HepG2 (cell line): Measurements from ENCODE around the gene GYPC. TPM values are rescaled to one million over a fixed set of nuclear protein-coding genes. Genes with fewer than 3 reads are reported as not detected.
"Not testable (repeated sequence)": the region's sequence is repeated elsewhere in the genome, so short reads cannot be mapped to it uniquely, and the experiment has no call there.

Experiments used
- ATAC-seq: fragments of 200-7000 bp; cut with Tn5 transposase; 3 replicates; pipeline ENCODE4 v1.9.1; 2020; ENCODE audit warnings: mild to moderate bottlenecking, moderate library complexity
- BruUV-seq: library from RNA; stranded (reverse); fragments of 400-500 nt; replicated peaks from 2 replicates; lab custom pipeline; 2021; lab: Mats Ljungman, UMichigan
- CTCF ChIA-PET: fragments of 300-600 bp; formaldehyde crosslinking; extraction: SDS; loops from one replicate; lab custom pipeline; 2021; ENCODE audit warnings: low total read pairs, inconsistent platforms, low intra/inter-chr PET ratio; lab: Yijun Ruan, JAX
- POLR2A ChIA-PET: fragments of 350-600 bp; sonication (Branson Sonifier 250); formaldehyde crosslinking; loops from one replicate; lab custom pipeline; 2020; ENCODE audit warnings: antibody characterized with exemption, inconsistent platforms; lab: Yijun Ruan, JAX
- DNase-seq: peaks from one replicate; pipeline ENCODE4 v3.0.0-alpha.2; 2015; ENCODE audit warnings: low spot score
- FAIRE-seq: peaks from 3 replicates; lab custom pipeline; 2011; peaks lifted over from hg19 to GRCh38; lab: Jason Lieb, UNC
- H2AFZ ChIP-seq: one replicate; pipeline ENCODE4 v1.6.1; 2011; ENCODE audit warnings: low read length, inconsistent platforms
- H3K27ac ChIP-seq: fragments of 300-600 bp; 3 replicates; pipeline ENCODE4 v1.8.0; 2011; ENCODE audit warnings: mixed run types, mild to moderate bottlenecking, mixed read lengths, low read length, inconsistent platforms; ENCODE audit not compliant: insufficient read depth; ENCODE audit errors: extremely low read length
- H3K27me3 ChIP-seq, 2 experiments: fragments of 200-600 bp in 1 of 2; 2 replicates in 1 of 2; 3 replicates in 1 of 2; pipeline versions ENCODE4 v1.6.0 to v1.8.0; 2011; ENCODE audit warnings: low read length in 2 of 2, mild to moderate bottlenecking in 2 of 2, moderate library complexity in 2 of 2, inconsistent platforms in 1 of 2; ENCODE audit not compliant: insufficient read depth in 2 of 2, control insufficient read depth in 1 of 2
- H3K36me3 ChIP-seq, 2 experiments: fragments of 200-600 bp in 1 of 2; replicated peaks in 1 of 2; 2 replicates in 1 of 2; 3 replicates in 1 of 2; pipeline versions ENCODE4 v1.5.1 to v1.8.0; 2011; ENCODE audit warnings: low read length in 2 of 2, inconsistent platforms in 1 of 2; ENCODE audit not compliant: insufficient read depth in 2 of 2, control insufficient read depth in 1 of 2
- H3K4me1 ChIP-seq: 2 replicates; pipeline ENCODE4 v1.5.1; 2012; ENCODE audit warnings: low read length, inconsistent platforms; ENCODE audit not compliant: insufficient read depth
- H3K4me2 ChIP-seq: 2 replicates; pipeline ENCODE4 v1.6.0; 2011; ENCODE audit warnings: low read depth, low read length, inconsistent platforms
- H3K4me3 ChIP-seq, 3 experiments: fragments of 200-600 bp in 1 of 3; sonication (generic), shearing (Covaris generic) in 1 of 3; replicated peaks in 1 of 3; 2 replicates each; pipeline ENCODE4 v1.5.1; 2011 to 2016; ENCODE audit warnings: low read length in 3 of 3, inconsistent platforms in 2 of 3, low read depth in 2 of 3, mild to moderate bottlenecking in 2 of 3, control low read depth in 1 of 3, mixed read lengths in 1 of 3; ENCODE audit not compliant: insufficient read depth in 1 of 3
- H3K79me2 ChIP-seq: one replicate; pipeline ENCODE4 v1.6.1; 2011; ENCODE audit warnings: low read length, inconsistent platforms; ENCODE audit not compliant: insufficient read depth
- H3K9ac ChIP-seq: 2 replicates; pipeline ENCODE4 v1.6.0; 2011; ENCODE audit warnings: mild to moderate bottlenecking, low read depth, low read length, inconsistent platforms; ENCODE audit not compliant: insufficient read depth
- H3K9me3 ChIP-seq: 2 replicates; pipeline ENCODE4 v1.5.1; 2012; ENCODE audit warnings: mild to moderate bottlenecking, low read length
- H4K20me1 ChIP-seq: 2 replicates; pipeline ENCODE4 v1.6.0; 2011; ENCODE audit warnings: inconsistent platforms, mild to moderate bottlenecking, low read length, moderate library complexity; ENCODE audit not compliant: insufficient read depth
- POLR2AphosphoS5 ChIP-seq: IDR thresholded peaks from 2 replicates; pipeline ENCODE4 v1.6.1; 2012; ENCODE audit warnings: low read depth, low read length
- TCF12 ChIP-seq, 2 experiments: fragments of 450-650 bp in 1 of 2; sonication (generic) in 1 of 2; formaldehyde crosslinking in 1 of 2; IDR thresholded peaks; 2 replicates each; pipeline versions ENCODE4 v1.6.1 to v1.8.0; 2017 to 2022; ENCODE audit warnings: antibody characterized with exemption in 1 of 2, mild to moderate bottlenecking in 1 of 2, missing genetic modification reagents in 1 of 2, moderate library complexity in 1 of 2
- YEATS2 ChIP-seq: sonication (generic); formaldehyde crosslinking; IDR thresholded peaks from 2 replicates; pipeline ENCODE4 v1.4.0; 2020; ENCODE audit warnings: missing genetic modification reagents, borderline replicate concordance
- ZC3H4 ChIP-seq: sonication (generic); formaldehyde crosslinking; IDR thresholded peaks from 2 replicates; pipeline ENCODE4 v1.4.0; 2020; ENCODE audit warnings: missing genetic modification reagents, borderline replicate concordance
- ZNF629 ChIP-seq: sonication (generic); formaldehyde crosslinking; conservative IDR thresholded peaks from 2 replicates; pipeline ENCODE4 v1.5.0; 2020; ENCODE audit warnings: missing genetic modification reagents
- ZNF713 ChIP-seq: sonication (generic); formaldehyde crosslinking; IDR thresholded peaks from 2 replicates; pipeline ENCODE4 v1.4.0; 2020; ENCODE audit warnings: mild to moderate bottlenecking, missing genetic modification reagents
- WGBS: methylation state at CpG from one replicate; pipeline ENCODE4 v1.1.6; 2017; ENCODE audit warnings: low lambda C conversion rate; 5-methylcytosine and 5-hydroxymethylcytosine counted together
- in situ Hi-C: cut with HindIII; loops from 2 replicates; pipeline ENCODE4 v1.10.0; 2017; ENCODE audit warnings: low pct_unique_long_range_greater_than_20kb; ENCODE audit not compliant: extremely low pct_ligation_motif_present
- intact Hi-C: fragments of 100-400 bp; cut with micrococcal nuclease; formaldehyde crosslinking; loops from one replicate; pipeline ENCODE4 v1.10.0; 2022; ENCODE audit not compliant: unreplicated experiment
- polyA plus RNA-seq, 8 experiments: library from polyadenylated mRNA; depleted of rRNA in 3 of 8; stranded (reverse) in 7 of 8; unstranded in 1 of 8; fragments of >200 nt; fragmentation: Illumina TruSeq in 4 of 8; extraction: Trizol in 4 of 8; gene quantifications; 2 replicates each; pipeline versions ENCODE4 v1.2.1 to v1.2.3, GENCODE V29; 2011 to 2016; ENCODE audit warnings: low read depth in 4 of 8, missing spikeins in 1 of 8, mixed read lengths in 1 of 8; ENCODE audit not compliant: insufficient read depth in 1 of 8
- total RNA-seq, 5 experiments: library from RNA; depleted of rRNA; stranded (reverse); fragments of >200 nt; fragmentation: Illumina TruSeq; extraction: Trizol; gene quantifications; 2 replicates each; pipeline ENCODE4 v1.2.3, GENCODE V29; 2016; ENCODE audit warnings: low read depth in 1 of 5
- TF ChIP-seq, protein P1 (sequence below): sonication (generic); formaldehyde crosslinking; IDR thresholded peaks from 2 replicates; pipeline ENCODE4 v1.8.1; 2022; ENCODE audit warnings: mild to moderate bottlenecking, missing genetic modification reagents
- TF ChIP-seq, protein P2 (sequence below): sonication (generic); formaldehyde crosslinking; IDR thresholded peaks from 2 replicates; pipeline ENCODE4 v1.4.0; 2020; ENCODE audit warnings: missing genetic modification reagents, borderline replicate concordance

The GYPC gene
- total and polyA plus RNA-seq, 2 of the 13 experiments (the other 11 are each of a cell fraction or from before 2014, with no cell fraction given): not detected

DNA sequence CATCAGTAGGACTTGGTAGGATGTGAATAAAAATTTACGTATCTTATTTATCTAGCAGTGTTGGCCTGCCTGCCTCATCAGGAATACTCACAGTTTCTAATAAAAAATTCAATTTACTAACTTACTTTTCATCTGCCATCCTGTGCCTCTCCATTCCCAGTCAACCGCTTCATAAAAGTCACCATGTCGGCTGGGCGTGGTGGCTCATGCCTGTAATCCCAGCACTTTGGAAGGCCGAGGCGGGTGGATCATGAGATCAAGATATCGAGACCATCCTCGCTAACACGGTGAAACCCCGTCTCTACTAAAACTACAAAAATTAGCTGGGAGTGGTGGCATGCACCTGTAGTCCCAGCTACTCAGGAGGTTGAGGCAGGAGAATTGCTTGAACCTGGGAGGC is 61.3 kb downstream of the GYPC start:
- CTCF ChIA-PET, H3K4me1 ChIP-seq, H3K4me2 ChIP-seq, POLR2A ChIA-PET, in situ Hi-C loops, DNase-seq, H3K36me3 ChIP-seq, intact Hi-C loops, H3K27ac ChIP-seq, H4K20me1 ChIP-seq, ATAC-seq, H3K9me3 ChIP-seq, H3K9ac ChIP-seq, H3K4me3 ChIP-seq, BruUV-seq, H2AFZ ChIP-seq, H3K79me2 ChIP-seq, FAIRE-seq: not testable (repeated sequence)
- WGBS: 35% methylated on average over 10 of the region's 10 CpGs
- peaks cover 0 to 26% of the 10 kb centered on the region in 2 experiments; a peak in 2 of 5 replicates for H3K27me3 ChIP-seq

DNA sequence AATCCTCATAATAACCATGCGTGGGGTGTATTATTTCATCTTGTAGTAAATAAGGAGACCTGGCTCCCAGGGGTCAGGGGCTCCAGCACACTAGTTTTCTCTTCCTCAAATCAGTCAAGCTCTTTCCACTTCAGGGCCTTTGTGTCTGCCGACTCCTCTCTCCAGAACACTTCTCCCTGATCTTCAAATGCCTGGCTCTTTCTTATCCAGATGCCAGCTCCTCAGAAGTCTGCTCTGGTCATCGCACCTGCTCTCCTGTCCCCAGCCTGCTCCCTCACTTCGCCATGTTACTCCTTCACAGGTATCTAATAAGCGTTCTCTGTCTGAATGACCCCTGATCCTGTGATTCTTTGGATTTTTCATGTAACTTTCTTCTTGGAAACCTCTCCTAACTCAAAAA is 62.0 kb downstream of the GYPC start:
- TF ChIP-seq, protein P1, sequence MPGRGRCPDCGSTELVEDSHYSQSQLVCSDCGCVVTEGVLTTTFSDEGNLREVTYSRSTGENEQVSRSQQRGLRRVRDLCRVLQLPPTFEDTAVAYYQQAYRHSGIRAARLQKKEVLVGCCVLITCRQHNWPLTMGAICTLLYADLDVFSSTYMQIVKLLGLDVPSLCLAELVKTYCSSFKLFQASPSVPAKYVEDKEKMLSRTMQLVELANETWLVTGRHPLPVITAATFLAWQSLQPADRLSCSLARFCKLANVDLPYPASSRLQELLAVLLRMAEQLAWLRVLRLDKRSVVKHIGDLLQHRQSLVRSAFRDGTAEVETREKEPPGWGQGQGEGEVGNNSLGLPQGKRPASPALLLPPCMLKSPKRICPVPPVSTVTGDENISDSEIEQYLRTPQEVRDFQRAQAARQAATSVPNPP (CRISPR knock-in tag): no peak
- no peak for TF ChIP-seq YEATS2 (CRISPR knock-in tag)
- no peak for TF ChIP-seq ZNF629 (CRISPR knock-in tag)
- TF ChIP-seq ZNF713 (CRISPR knock-in tag): no peak
- TF ChIP-seq, protein P2, sequence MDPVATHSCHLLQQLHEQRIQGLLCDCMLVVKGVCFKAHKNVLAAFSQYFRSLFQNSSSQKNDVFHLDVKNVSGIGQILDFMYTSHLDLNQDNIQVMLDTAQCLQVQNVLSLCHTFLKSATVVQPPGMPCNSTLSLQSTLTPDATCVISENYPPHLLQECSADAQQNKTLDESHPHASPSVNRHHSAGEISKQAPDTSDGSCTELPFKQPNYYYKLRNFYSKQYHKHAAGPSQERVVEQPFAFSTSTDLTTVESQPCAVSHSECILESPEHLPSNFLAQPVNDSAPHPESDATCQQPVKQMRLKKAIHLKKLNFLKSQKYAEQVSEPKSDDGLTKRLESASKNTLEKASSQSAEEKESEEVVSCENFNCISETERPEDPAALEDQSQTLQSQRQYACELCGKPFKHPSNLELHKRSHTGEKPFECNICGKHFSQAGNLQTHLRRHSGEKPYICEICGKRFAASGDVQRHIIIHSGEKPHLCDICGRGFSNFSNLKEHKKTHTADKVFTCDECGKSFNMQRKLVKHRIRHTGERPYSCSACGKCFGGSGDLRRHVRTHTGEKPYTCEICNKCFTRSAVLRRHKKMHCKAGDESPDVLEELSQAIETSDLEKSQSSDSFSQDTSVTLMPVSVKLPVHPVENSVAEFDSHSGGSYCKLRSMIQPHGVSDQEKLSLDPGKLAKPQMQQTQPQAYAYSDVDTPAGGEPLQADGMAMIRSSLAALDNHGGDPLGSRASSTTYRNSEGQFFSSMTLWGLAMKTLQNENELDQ (CRISPR knock-in tag): no peak
- no peak for TF ChIP-seq POLR2AphosphoS5
- TF ChIP-seq TCF12 (IDR thresholded peaks at IDR 0.05): no peak
- TF ChIP-seq TCF12 (CRISPR knock-in tag; IDR thresholded peaks at IDR 0.05): no peak
- no peak for TF ChIP-seq ZC3H4 (CRISPR knock-in tag)
- BruUV-seq: no TSS peak
- Histone ChIP-seq H3K36me3 (no peaks in the 10 kb centered on the region), H3K27me3 (peaks cover 0 to 30% of the 10 kb centered on the region in 2 experiments; a peak in 2 of 5 replicates), H3K79me2 (no peaks in the 10 kb centered on the region), H3K27ac (no peak overlapping the region), H3K4me3 (no peak overlapping the region), H3K9me3 (no peaks in the 10 kb centered on the region), H3K4me1 (no peaks in the 10 kb centered on the region), H2AFZ (no peak overlapping the region), H3K9ac (no peak overlapping the region), H3K4me2 (no peak overlapping the region), H4K20me1 (no peaks in the 10 kb centered on the region)
- WGBS: 4% methylated on average over 5 of the region's 5 CpGs
- in situ Hi-C loops: no loop called here
- intact Hi-C loops: no loop called here
- ATAC-seq (no peak), DNase-seq (no peak), FAIRE-seq (no peak)
- ChIA-PET CTCF (no interaction called here), POLR2A (no interaction called here)
